ENCODE measurements around the gene CATSPERE.

CATSPERE gene

DNA sequence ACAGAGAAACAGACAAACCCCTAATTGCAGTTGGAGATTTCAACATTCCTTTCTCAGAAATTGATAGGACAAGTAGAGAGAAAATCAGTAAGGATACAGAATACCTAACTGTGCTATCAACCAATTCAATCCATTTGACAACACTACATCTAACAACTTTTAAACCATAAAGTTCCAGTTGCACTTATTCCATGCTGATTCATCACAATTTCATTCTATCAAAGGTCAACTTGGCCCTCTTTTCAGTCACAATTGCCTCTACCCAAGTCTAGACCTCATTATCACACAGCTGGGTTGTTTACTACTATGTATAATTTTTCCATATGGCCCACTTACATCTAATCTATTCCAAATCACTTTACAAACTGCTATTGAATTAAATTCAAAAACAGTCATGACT is 172.1 kb downstream of the CATSPERE start:
- Mint-ChIP-seq H3K4me3 (no peak overlapping the region), H3K27ac (no peak overlapping the region), H3K4me1 (no peaks in the 10 kb centered on the region), H3K9me3 (peaks cover 15% of the 10 kb centered on the region), H3K36me3 (ENCODE audit: low read depth) (no peaks in the 10 kb centered on the region), H3K27me3 (ENCODE audit: low read depth) (peaks cover 4% of the 10 kb centered on the region)
- TF ChIP-seq, protein P1, sequence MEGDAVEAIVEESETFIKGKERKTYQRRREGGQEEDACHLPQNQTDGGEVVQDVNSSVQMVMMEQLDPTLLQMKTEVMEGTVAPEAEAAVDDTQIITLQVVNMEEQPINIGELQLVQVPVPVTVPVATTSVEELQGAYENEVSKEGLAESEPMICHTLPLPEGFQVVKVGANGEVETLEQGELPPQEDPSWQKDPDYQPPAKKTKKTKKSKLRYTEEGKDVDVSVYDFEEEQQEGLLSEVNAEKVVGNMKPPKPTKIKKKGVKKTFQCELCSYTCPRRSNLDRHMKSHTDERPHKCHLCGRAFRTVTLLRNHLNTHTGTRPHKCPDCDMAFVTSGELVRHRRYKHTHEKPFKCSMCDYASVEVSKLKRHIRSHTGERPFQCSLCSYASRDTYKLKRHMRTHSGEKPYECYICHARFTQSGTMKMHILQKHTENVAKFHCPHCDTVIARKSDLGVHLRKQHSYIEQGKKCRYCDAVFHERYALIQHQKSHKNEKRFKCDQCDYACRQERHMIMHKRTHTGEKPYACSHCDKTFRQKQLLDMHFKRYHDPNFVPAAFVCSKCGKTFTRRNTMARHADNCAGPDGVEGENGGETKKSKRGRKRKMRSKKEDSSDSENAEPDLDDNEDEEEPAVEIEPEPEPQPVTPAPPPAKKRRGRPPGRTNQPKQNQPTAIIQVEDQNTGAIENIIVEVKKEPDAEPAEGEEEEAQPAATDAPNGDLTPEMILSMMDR (IDR thresholded peaks at IDR 0.05; ENCODE audit: unreplicated experiment in 3 of 3) = no peak

DNA sequence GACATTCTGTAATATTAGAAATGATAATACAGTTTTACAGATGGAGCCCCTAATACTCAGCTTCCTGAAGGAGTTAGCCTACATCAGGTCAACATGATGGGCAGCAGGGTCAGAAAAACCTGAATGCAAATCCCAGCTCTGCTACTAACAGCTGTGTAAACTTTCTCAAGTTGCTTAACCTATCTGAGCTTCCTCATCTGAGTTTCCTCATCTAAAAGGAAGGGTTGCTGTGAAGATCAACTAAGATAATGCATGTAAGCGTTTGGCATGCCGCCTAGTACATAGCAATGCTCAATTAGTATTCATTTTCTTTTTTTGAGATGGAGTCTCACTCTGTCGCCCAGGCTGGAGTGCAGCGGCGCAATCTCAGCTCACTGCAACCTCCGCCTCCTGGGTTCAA is 173.5 kb downstream of the CATSPERE start:
- H3K4me3 Mint-ChIP-seq = no peak overlapping the region

DNA sequence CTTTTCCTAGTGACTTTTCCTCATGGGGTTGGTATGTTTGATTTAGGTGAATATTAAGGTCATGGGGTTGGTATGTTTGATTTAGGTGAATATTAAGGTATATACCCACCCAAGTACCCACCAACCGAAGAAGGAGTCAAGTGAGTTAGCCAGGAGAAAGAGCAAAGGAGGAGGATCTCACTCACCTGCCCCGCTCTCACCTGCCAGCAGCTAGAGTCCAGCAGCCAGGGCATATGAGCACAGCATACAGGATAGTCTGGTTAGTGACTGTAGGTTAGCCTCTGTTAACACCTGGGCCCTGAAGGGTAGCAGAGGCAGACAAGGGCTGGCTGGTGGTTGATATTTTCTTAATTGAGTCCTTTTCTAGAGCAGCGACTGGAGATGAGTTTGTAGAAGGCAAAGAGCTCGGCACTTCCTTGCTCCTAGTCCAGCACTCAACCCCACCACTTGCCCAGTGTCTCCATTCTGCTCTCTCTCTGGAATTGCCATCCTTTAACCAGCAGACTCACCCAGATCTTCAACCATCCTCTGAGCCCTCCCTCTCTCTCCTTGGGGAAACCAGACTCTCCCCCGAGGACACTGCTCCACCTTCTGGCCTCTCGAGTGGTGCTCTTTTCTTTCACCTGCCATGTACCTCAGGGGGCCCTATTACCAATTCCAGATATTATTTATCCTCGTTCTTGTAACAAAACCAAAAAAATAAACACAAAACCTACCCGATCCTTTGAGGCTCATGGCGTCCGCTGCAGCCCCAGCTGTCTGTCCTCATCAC is 175.6 kb downstream of the CATSPERE start:
- H3K27me3 Mint-ChIP-seq (ENCODE audit: low read depth) = peaks cover 4% of the 10 kb centered on the region
- H3K27ac Mint-ChIP-seq = no peak overlapping the region
- peaks cover 10% of the 10 kb centered on the region for H3K9me3 Mint-ChIP-seq
- H3K4me3 Mint-ChIP-seq = no peak overlapping the region
- H3K4me1 Mint-ChIP-seq = no peaks in the 10 kb centered on the region
- TF ChIP-seq, protein P1 (IDR thresholded peaks at IDR 0.05; ENCODE audit: unreplicated experiment in 3 of 3) = no peak
- H3K36me3 Mint-ChIP-seq (ENCODE audit: low read depth) = no peaks in the 10 kb centered on the region

More for the DNA sequence above, 173.5 kb downstream of the CATSPERE start:
- H3K4me1 Mint-ChIP-seq = no peaks in the 10 kb centered on the region
- H3K27ac Mint-ChIP-seq = no peak overlapping the region
- H3K27me3 Mint-ChIP-seq (ENCODE audit: low read depth) = peaks cover 4% of the 10 kb centered on the region
- peaks cover 15% of the 10 kb centered on the region for H3K9me3 Mint-ChIP-seq
- TF ChIP-seq, protein P1 (IDR thresholded peaks at IDR 0.05; ENCODE audit: unreplicated experiment in 3 of 3) = no peak
- H3K36me3 Mint-ChIP-seq (ENCODE audit: low read depth) = no peaks in the 10 kb centered on the region

DNA sequence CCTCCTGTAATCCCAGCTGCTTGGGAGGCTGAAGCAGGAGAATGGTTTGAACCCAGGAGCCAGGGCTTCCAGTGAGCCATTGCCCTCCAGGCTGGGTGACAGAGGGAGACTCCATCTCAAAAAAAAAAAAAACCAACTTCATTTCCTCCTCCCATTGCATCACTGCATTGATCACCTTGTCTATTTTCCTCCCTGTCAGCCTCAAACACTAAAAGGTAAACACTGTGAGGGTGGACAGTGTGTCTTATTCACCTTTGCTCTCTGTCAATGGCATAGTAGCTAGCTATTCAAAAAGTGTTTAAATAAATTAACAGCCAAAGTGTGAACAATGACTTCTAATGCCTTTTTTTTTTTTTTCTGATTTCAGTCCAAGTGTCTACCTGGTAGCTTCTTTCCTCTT is 178.5 kb downstream of the CATSPERE start:
- Mint-ChIP-seq H3K9me3 (peaks cover 5% of the 10 kb centered on the region), H3K36me3 (ENCODE audit: low read depth) (no peaks in the 10 kb centered on the region), H3K27me3 (ENCODE audit: low read depth) (no peaks in the 10 kb centered on the region), H3K27ac (no peak overlapping the region), H3K4me3 (no peak overlapping the region), H3K4me1 (no peaks in the 10 kb centered on the region)
- TF ChIP-seq, protein P1 (IDR thresholded peaks at IDR 0.05; ENCODE audit: unreplicated experiment in 3 of 3) = no peak

DNA sequence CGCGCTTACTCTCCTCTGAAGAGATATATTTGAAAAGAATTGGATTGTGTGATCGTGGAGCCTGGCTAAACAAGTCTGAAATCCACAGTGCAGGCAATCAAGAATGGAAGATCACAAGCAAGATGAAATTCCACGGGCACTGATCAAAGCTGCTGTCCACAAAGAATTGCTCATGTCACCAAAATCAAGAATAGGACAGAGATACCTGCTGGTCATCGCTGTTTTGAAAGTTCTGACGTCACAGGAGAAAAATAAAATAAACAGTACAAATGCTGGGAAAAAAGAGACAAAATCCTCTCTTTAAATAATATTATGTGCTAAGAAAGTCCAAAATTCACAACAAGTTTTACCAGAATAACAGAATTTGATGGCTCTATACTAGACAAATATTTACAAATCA is 179.8 kb downstream of the CATSPERE start:
- TF ChIP-seq, protein P1 (IDR thresholded peaks at IDR 0.05; ENCODE audit: unreplicated experiment in 3 of 3) = no peak
- Mint-ChIP-seq H3K27ac (no peak overlapping the region), H3K4me1 (no peaks in the 10 kb centered on the region), H3K27me3 (ENCODE audit: low read depth) (no peaks in the 10 kb centered on the region), H3K4me3 (no peak overlapping the region), H3K36me3 (ENCODE audit: low read depth) (no peaks in the 10 kb centered on the region), H3K9me3 (peaks cover 10% of the 10 kb centered on the region)

DNA sequence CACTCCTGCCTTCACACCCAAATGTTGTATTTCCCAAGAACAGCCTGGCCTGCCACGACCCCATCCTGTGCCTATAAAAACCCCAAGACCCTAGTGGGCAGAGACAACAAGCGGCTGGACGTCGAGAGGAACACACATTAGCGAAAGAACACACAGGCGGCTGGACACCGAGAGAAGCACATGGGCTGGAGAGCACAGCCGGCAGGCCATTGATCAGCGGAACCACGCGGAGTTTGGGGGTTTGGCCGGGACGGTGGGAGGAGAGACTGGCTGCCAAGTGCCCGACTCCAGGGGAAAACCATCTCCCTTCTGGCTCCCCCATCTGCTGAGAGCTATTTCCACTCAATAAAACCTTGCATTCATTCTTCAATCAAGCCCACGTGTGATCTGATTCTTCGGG is 181.5 kb downstream of the CATSPERE start:
- no peaks in the 10 kb centered on the region for H3K36me3 Mint-ChIP-seq (ENCODE audit: low read depth)
- H3K4me1 Mint-ChIP-seq = no peaks in the 10 kb centered on the region
- no peak overlapping the region for H3K27ac Mint-ChIP-seq
- no peak overlapping the region for H3K4me3 Mint-ChIP-seq
- TF ChIP-seq, protein P1 (IDR thresholded peaks at IDR 0.05; ENCODE audit: unreplicated experiment in 3 of 3) = no peak
- H3K27me3 Mint-ChIP-seq (ENCODE audit: low read depth) = no peaks in the 10 kb centered on the region
- H3K9me3 Mint-ChIP-seq = peaks cover 10% of the 10 kb centered on the region

Measured in nephron (organoid).